ENCODE data around the gene TRERF1. TPM values are rescaled to one million over a fixed set of nuclear protein-coding genes. Genes with fewer than 3 reads are reported as not detected.
"Not testable (repeated sequence)": the region's sequence is repeated elsewhere in the genome, so short reads cannot be mapped to it uniquely, and the experiment has no call there.

The TRERF1 gene
- total RNA-seq, 1 donor from 2014 or later: 13.2 TPM

- peaks cover 5% of the 10 kb centered on the region for H3K36me3 Mint-ChIP-seq
- H3K4me3 Mint-ChIP-seq: no peak overlapping the region
- H3K27me3 Mint-ChIP-seq: no peaks in the 10 kb centered on the region
- H3K27ac Mint-ChIP-seq: no peak overlapping the region
- TF ChIP-seq, protein P1, sequence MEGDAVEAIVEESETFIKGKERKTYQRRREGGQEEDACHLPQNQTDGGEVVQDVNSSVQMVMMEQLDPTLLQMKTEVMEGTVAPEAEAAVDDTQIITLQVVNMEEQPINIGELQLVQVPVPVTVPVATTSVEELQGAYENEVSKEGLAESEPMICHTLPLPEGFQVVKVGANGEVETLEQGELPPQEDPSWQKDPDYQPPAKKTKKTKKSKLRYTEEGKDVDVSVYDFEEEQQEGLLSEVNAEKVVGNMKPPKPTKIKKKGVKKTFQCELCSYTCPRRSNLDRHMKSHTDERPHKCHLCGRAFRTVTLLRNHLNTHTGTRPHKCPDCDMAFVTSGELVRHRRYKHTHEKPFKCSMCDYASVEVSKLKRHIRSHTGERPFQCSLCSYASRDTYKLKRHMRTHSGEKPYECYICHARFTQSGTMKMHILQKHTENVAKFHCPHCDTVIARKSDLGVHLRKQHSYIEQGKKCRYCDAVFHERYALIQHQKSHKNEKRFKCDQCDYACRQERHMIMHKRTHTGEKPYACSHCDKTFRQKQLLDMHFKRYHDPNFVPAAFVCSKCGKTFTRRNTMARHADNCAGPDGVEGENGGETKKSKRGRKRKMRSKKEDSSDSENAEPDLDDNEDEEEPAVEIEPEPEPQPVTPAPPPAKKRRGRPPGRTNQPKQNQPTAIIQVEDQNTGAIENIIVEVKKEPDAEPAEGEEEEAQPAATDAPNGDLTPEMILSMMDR (conservative IDR thresholded peaks at IDR 0.05): no peak
- peaks cover 4% of the 10 kb centered on the region for H3K9me3 Mint-ChIP-seq
- DNase-seq (ENCODE audit: extremely low spot score, unreplicated experiment): no peak
- H3K4me1 Mint-ChIP-seq (ENCODE audit: unreplicated experiment): no peaks in the 10 kb centered on the region
These were observed 254.0 kb downstream of the TRERF1 start for GRCh38 chr6:42197555-42198362.

GRCh38 chr6:42195415-42195814 is 256.3 kb downstream of the TRERF1 start:
- Mint-ChIP-seq H3K27ac (no peak overlapping the region), H3K4me3 (no peak overlapping the region), H3K36me3 (peaks cover 5% of the 10 kb centered on the region), H3K9me3 (peaks cover 4% of the 10 kb centered on the region), H3K4me1 (ENCODE audit: unreplicated experiment) (peaks cover 8% of the 10 kb centered on the region), H3K27me3 (no peaks in the 10 kb centered on the region)
- no peak for DNase-seq (ENCODE audit: extremely low spot score, unreplicated experiment)
- TF ChIP-seq, protein P1 (conservative IDR thresholded peaks at IDR 0.05): no peak

DNA sequence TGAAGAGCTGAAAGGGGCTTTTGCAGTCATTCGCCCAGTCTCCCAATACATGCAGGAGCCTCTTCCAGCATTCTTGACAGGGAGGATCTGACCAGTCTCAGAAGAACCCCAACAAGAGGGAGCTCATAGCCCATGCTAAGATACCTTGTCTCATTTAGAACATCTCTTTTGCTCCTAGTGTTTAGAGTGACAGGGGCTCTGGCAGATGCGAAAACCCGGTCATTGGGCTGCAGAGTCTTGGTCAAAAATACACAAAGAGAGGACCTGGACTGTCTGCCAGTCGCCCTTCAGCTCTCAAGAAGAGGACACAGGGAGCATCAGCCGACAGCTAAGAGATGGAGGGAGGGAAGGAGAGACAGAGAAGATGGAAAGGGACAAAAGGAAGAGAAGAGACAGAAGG is 257.7 kb downstream of the TRERF1 start:
- Mint-ChIP-seq H3K36me3 (no peaks in the 10 kb centered on the region), H3K27ac (no peak overlapping the region)
- no peak for DNase-seq (ENCODE audit: extremely low spot score, unreplicated experiment)

GRCh38 chr6:42193491-42193894 is 258.2 kb downstream of the TRERF1 start:
- Mint-ChIP-seq H3K4me1 (ENCODE audit: unreplicated experiment) (peaks cover 8% of the 10 kb centered on the region), H3K27ac (no peak overlapping the region), H3K27me3 (no peaks in the 10 kb centered on the region), H3K36me3 (no peaks in the 10 kb centered on the region), H3K4me3 (no peak overlapping the region), H3K9me3 (no peaks in the 10 kb centered on the region)
- TF ChIP-seq, protein P1 (conservative IDR thresholded peaks at IDR 0.05): no peak
- DNase-seq (ENCODE audit: extremely low spot score, unreplicated experiment): no peak

More for the DNA sequence above, 257.7 kb downstream of the TRERF1 start:
- TF ChIP-seq, protein P1 (conservative IDR thresholded peaks at IDR 0.05): no peak
- no peaks in the 10 kb centered on the region for H3K27me3 Mint-ChIP-seq
- no peak overlapping the region for H3K4me3 Mint-ChIP-seq
- H3K4me1 Mint-ChIP-seq (ENCODE audit: unreplicated experiment): peaks cover 8% of the 10 kb centered on the region
- H3K9me3 Mint-ChIP-seq: no peaks in the 10 kb centered on the region

GRCh38 chr6:42192385-42192784 is 259.3 kb downstream of the TRERF1 start:
- H3K4me1 Mint-ChIP-seq (ENCODE audit: unreplicated experiment); DNase-seq (ENCODE audit: extremely low spot score, unreplicated experiment); H3K27me3 Mint-ChIP-seq; H3K9me3 Mint-ChIP-seq; H3K4me3 Mint-ChIP-seq; H3K36me3 Mint-ChIP-seq; H3K27ac Mint-ChIP-seq: not testable (repeated sequence)

GRCh38 chr6:42190554-42191183 is 261.1 kb downstream of the TRERF1 start:
- no peaks in the 10 kb centered on the region for H3K27me3 Mint-ChIP-seq
- no peaks in the 10 kb centered on the region for H3K36me3 Mint-ChIP-seq
- peaks cover 8% of the 10 kb centered on the region for H3K4me1 Mint-ChIP-seq (ENCODE audit: unreplicated experiment)
- H3K9me3 Mint-ChIP-seq: no peaks in the 10 kb centered on the region
- H3K4me3 Mint-ChIP-seq: no peak overlapping the region
- DNase-seq (ENCODE audit: extremely low spot score, unreplicated experiment): no peak
- TF ChIP-seq, protein P1 (conservative IDR thresholded peaks at IDR 0.05): no peak
- no peak overlapping the region for H3K27ac Mint-ChIP-seq
